A549 (cell line): ENCODE results near the gene CAMTA1.

Source experiments
- JUNB ChIP-seq: fragments of >200 bp; sonication (Bioruptor Twin); formaldehyde crosslinking; IDR thresholded peaks from 2 replicates; pipeline ENCODE4 v1.6.1; 2016
- TF ChIP-seq, protein P1 (sequence below): fragments of >200 bp; sonication (Bioruptor Twin); formaldehyde crosslinking; IDR thresholded peaks from 3 replicates; pipeline ENCODE4 v1.5.1; 2016

DNA sequence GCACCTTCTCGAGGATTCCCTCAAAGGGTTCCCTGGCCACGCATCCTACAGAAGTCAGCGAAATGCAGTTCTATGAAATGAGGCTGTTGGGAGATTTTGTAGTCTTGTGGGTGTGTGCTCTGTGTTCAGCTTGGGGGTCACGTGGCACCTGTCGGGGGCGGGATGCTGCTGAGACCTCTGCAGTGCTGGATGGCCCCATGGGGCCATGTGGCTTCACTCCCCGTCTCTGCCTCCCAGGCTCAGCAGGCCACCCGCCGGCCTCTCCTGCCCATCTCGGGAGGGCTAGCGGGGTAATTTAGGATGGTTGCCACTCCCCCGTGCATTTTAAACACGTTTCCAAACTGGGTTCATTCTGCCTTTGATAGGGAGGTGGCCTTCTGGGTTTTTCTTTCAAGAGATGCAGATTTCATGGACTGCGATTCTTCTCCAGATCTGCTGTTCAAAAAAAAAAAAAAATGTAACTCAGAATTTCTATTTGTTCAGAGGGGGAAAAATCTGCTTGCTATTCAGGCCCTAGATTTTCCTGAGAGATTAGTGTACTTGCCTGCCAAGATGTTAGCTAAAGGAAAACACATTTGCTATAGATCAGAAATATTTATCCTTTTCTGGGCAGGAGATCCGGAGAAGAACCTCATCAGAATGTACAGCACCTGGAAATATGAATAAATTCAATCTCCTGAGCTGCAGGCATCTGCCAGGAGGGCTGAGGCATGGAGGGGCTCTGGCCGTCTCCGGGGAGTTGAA is 708.6 kb downstream of the CAMTA1 start:
- TF ChIP-seq JUNB = no peak
- TF ChIP-seq, protein P1, sequence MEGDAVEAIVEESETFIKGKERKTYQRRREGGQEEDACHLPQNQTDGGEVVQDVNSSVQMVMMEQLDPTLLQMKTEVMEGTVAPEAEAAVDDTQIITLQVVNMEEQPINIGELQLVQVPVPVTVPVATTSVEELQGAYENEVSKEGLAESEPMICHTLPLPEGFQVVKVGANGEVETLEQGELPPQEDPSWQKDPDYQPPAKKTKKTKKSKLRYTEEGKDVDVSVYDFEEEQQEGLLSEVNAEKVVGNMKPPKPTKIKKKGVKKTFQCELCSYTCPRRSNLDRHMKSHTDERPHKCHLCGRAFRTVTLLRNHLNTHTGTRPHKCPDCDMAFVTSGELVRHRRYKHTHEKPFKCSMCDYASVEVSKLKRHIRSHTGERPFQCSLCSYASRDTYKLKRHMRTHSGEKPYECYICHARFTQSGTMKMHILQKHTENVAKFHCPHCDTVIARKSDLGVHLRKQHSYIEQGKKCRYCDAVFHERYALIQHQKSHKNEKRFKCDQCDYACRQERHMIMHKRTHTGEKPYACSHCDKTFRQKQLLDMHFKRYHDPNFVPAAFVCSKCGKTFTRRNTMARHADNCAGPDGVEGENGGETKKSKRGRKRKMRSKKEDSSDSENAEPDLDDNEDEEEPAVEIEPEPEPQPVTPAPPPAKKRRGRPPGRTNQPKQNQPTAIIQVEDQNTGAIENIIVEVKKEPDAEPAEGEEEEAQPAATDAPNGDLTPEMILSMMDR = no peak
